Fibroblast of lung (primary cell): Measurements from ENCODE around the gene JRKL. TPM values are rescaled to one million over a fixed set of nuclear protein-coding genes. Genes with fewer than 3 reads are reported as not detected.
"Not testable (repeated sequence)": the region's sequence is repeated elsewhere in the genome, so short reads cannot be mapped to it uniquely, and the experiment has no call there.

Experiments used
- DNase-seq, 2 donors: peaks; one replicate each; pipeline versions ENCODE4 v3.0.0 to v3.0.0-alpha.2; 2010; ENCODE audit warnings: low read depth in 2 of 2
- H2AFZ ChIP-seq: 2 replicates; pipeline ENCODE4 v1.5.1; 2012; ENCODE audit warnings: low read length, control low read depth, inconsistent platforms
- H3K27ac ChIP-seq: 2 replicates; pipeline ENCODE4 v1.5.1; 2011; ENCODE audit warnings: low read length, control low read depth; ENCODE audit not compliant: insufficient read depth
- H3K27me3 ChIP-seq: 2 replicates; pipeline ENCODE4 v1.5.1; 2011; ENCODE audit warnings: mild to moderate bottlenecking, low read length; ENCODE audit not compliant: control insufficient read depth, insufficient read depth
- H3K36me3 ChIP-seq: 2 replicates; pipeline ENCODE4 v1.5.1; 2011; ENCODE audit warnings: low read length; ENCODE audit not compliant: control insufficient read depth, insufficient read depth
- H3K4me1 ChIP-seq: 2 replicates; pipeline ENCODE4 v1.5.1; 2011; ENCODE audit warnings: low read length; ENCODE audit not compliant: control insufficient read depth, insufficient read depth; ENCODE audit errors: extremely low read depth
- H3K4me2 ChIP-seq: 2 replicates; pipeline ENCODE4 v1.5.1; 2011; ENCODE audit warnings: low read length, control low read depth; ENCODE audit not compliant: insufficient read depth; ENCODE audit errors: extremely low read depth
- H3K4me3 ChIP-seq, 4 experiments: fragments of 200-600 bp in 1 of 4; sonication (generic) in 1 of 4; replicated peaks in 1 of 4; 2 replicates each; pipeline ENCODE4 v1.5.1; 2011 to 2016; ENCODE audit warnings: low read length in 4 of 4, low read depth in 3 of 4, mild to moderate bottlenecking in 3 of 4, control low read depth in 2 of 4, inconsistent platforms in 1 of 4, mixed read lengths in 1 of 4; ENCODE audit not compliant: insufficient read depth in 1 of 4; ENCODE audit errors: control extremely low read depth in 1 of 4
- H3K79me2 ChIP-seq: 2 replicates; pipeline ENCODE4 v1.5.1; 2012; ENCODE audit warnings: mild to moderate bottlenecking, low read length, inconsistent platforms; ENCODE audit not compliant: control insufficient read depth, insufficient read depth
- H3K9ac ChIP-seq: 2 replicates; pipeline ENCODE4 v1.5.1; 2011; ENCODE audit warnings: mild to moderate bottlenecking, low read length, control low read depth; ENCODE audit not compliant: insufficient read depth
- H3K9me3 ChIP-seq: 2 replicates; pipeline ENCODE4 v1.5.1; 2012; ENCODE audit warnings: low read depth, low read length; ENCODE audit not compliant: control insufficient read depth, insufficient read depth
- H4K20me1 ChIP-seq: 2 replicates; pipeline ENCODE4 v1.5.1; 2011; ENCODE audit warnings: low read length; ENCODE audit not compliant: control insufficient read depth, insufficient read depth; ENCODE audit errors: extremely low read depth
- CTCF ChIP-seq, 2 donors: IDR thresholded peaks in 1 of 2; conservative IDR thresholded peaks in 1 of 2; 1 replicate in 1 of 2; 2 replicates in 1 of 2; pipeline ENCODE4 v1.5.1; 2011 to 2012; ENCODE audit warnings: low read length in 2 of 2, control low read depth in 1 of 2, inconsistent platforms in 1 of 2, low read depth in 1 of 2, mild to moderate bottlenecking in 1 of 2
- EZH2 ChIP-seq: IDR thresholded peaks from 2 replicates; pipeline ENCODE4 v1.5.1; 2012; ENCODE audit warnings: low read length, control low read depth, mild to moderate bottlenecking; ENCODE audit errors: missing control alignments
- polyA plus RNA-seq, 2 donors: library from polyadenylated mRNA; depleted of rRNA in 1 of 2; stranded (reverse) in 1 of 2; unstranded in 1 of 2; fragments of >200 nt; gene quantifications; 2 replicates each; pipeline ENCODE4 v1.2.1, GENCODE V29; 2011 to 2012; ENCODE audit warnings: missing spikeins in 1 of 2
- total RNA-seq: library from RNA; depleted of rRNA; stranded (reverse); fragments of >200 nt; gene quantifications from 2 replicates; pipeline ENCODE4 v1.2.1, GENCODE V29; 2014

Gene JRKL
- total and polyA plus RNA-seq, 2 donors (not counting 1 experiment from before 2014, with no cell fraction given): 15.0 to 18.5 TPM

GRCh38 chr11:96396637-96397036 is 6.8 kb downstream of the JRKL start:
- H2AFZ ChIP-seq: no peak overlapping the region
- DNase-seq: no peak

GRCh38 chr11:96397863-96398262 is 8.1 kb downstream of the JRKL start:
- Histone ChIP-seq H2AFZ (no peak overlapping the region), H4K20me1 (no peaks in the 10 kb centered on the region), H3K79me2 (no peaks in the 10 kb centered on the region), H3K27me3 (no peaks in the 10 kb centered on the region), H3K4me2 (no peak overlapping the region), H3K4me1 (no peaks in the 10 kb centered on the region), H3K9me3 (no peaks in the 10 kb centered on the region), H3K9ac (no peak overlapping the region), H3K36me3 (no peaks in the 10 kb centered on the region), H3K4me3 (no peak overlapping the region), H3K27ac (no peak overlapping the region)
- DNase-seq: no peak
- TF ChIP-seq CTCF (conservative IDR thresholded peaks at IDR 0.05 in 1 of 2, IDR thresholded peaks at IDR 0.05 in 1 of 2; ENCODE audit: low read depth in 1 of 2, low read length in 2 of 2) (no peak), EZH2 (no peak)

More at GRCh38 chr11:96396637-96397036, 6.8 kb downstream of the JRKL start:
- no peaks in the 10 kb centered on the region for H3K27me3 ChIP-seq
- peaks cover 9% of the 10 kb centered on the region for H3K79me2 ChIP-seq
- H3K9ac ChIP-seq: no peak overlapping the region
- H3K4me1 ChIP-seq: peaks cover 2% of the 10 kb centered on the region
- no peak overlapping the region for H3K27ac ChIP-seq
- no peaks in the 10 kb centered on the region for H3K36me3 ChIP-seq
- TF ChIP-seq CTCF (conservative IDR thresholded peaks at IDR 0.05 in 1 of 2, IDR thresholded peaks at IDR 0.05 in 1 of 2; ENCODE audit: low read depth in 1 of 2, low read length in 2 of 2) (no peak), EZH2 (no peak)
- H3K4me3 ChIP-seq: no peak overlapping the region
- no peaks in the 10 kb centered on the region for H3K9me3 ChIP-seq
- H3K4me2 ChIP-seq: no peak overlapping the region
- no peaks in the 10 kb centered on the region for H4K20me1 ChIP-seq

- TF ChIP-seq CTCF (conservative IDR thresholded peaks at IDR 0.05 in 1 of 2, IDR thresholded peaks at IDR 0.05 in 1 of 2; ENCODE audit: low read depth in 1 of 2, low read length in 2 of 2) (no peak), EZH2 (no peak)
- Histone ChIP-seq H3K36me3 (no peaks in the 10 kb centered on the region), H2AFZ (no peak overlapping the region), H4K20me1 (no peaks in the 10 kb centered on the region), H3K27ac (no peak overlapping the region), H3K79me2 (no peaks in the 10 kb centered on the region), H3K4me2 (no peak overlapping the region), H3K4me1 (no peaks in the 10 kb centered on the region), H3K9me3 (no peaks in the 10 kb centered on the region), H3K27me3 (no peaks in the 10 kb centered on the region), H3K4me3 (no peak overlapping the region), H3K9ac (no peak overlapping the region)
- no peak for DNase-seq
These were observed 10.9 kb downstream of the JRKL start for GRCh38 chr11:96400697-96401096.

GRCh38 chr11:96411412-96411811 is 21.6 kb downstream of the JRKL start:
- not testable (repeated sequence) for H3K9ac ChIP-seq, H3K4me3 ChIP-seq, H3K4me2 ChIP-seq, H3K79me2 ChIP-seq, H4K20me1 ChIP-seq, H3K27ac ChIP-seq, DNase-seq, H3K9me3 ChIP-seq, H2AFZ ChIP-seq, H3K4me1 ChIP-seq, H3K36me3 ChIP-seq, H3K27me3 ChIP-seq
